Vagina (tissue), 2 donors: ENCODE data around the gene IZUMO4. TPM values are rescaled to one million over a fixed set of nuclear protein-coding genes. Genes with fewer than 3 reads are reported as not detected.

Experiments used
- DNase-seq, 2 donors: peaks; one replicate each; pipeline ENCODE4 v3.0.0-alpha.2; 2017; ENCODE audit errors: extremely low spot score in 2 of 2
- H3K27ac ChIP-seq: fragments of 200-600 bp; sonication (generic); one replicate; pipeline ENCODE4 v1.5.1; 2019
- H3K27me3 ChIP-seq: fragments of 200-600 bp; sonication (generic); one replicate; pipeline ENCODE4 v1.5.1; 2019
- H3K36me3 ChIP-seq, 2 donors: fragments of 200-600 bp; sonication (generic); one replicate each; pipeline ENCODE4 v1.5.1; 2017 to 2019
- H3K4me1 ChIP-seq: fragments of 200-600 bp; sonication (generic); one replicate; pipeline ENCODE4 v1.5.1; 2019
- H3K4me3 ChIP-seq, 2 donors: fragments of 200-600 bp; sonication (generic); 1 replicate in 1 of 2; 2 replicates in 1 of 2; pipeline ENCODE4 v1.5.1; 2016 to 2019
- H3K9me3 ChIP-seq: fragments of 200-600 bp; sonication (generic); one replicate; pipeline ENCODE4 v1.5.1; 2019
- CTCF ChIP-seq, 3 experiments: fragments of 450-650 bp in 2 of 3; fragments of 200-600 bp in 1 of 3; sonication (generic) in 1 of 3; IDR thresholded peaks; one replicate each; pipeline ENCODE4 v1.5.1; 2017 to 2019; ENCODE audit warnings: antibody characterized with exemption in 3 of 3, mild to moderate bottlenecking in 2 of 3, moderate library complexity in 2 of 3
- POLR2A ChIP-seq, 2 donors: fragments of 450-650 bp; IDR thresholded peaks; one replicate each; pipeline ENCODE4 v1.6.1; 2017; ENCODE audit warnings: antibody characterized with exemption in 2 of 2, mild to moderate bottlenecking in 2 of 2, moderate library complexity in 2 of 2
- POLR2AphosphoS5 ChIP-seq, 2 donors: sonication (generic); formaldehyde crosslinking; IDR thresholded peaks; one replicate each; pipeline ENCODE4 v1.9.0; 2017; ENCODE audit warnings: antibody characterized with exemption in 2 of 2, mild to moderate bottlenecking in 2 of 2, low read depth in 1 of 2; ENCODE audit not compliant: insufficient read depth in 1 of 2
- intact Hi-C: fragments of 100-400 bp; cut with DNase I; formaldehyde crosslinking; loops from one replicate; pipeline ENCODE4 v1.15.1; 2023
- total RNA-seq: library from RNA; depleted of rRNA; stranded (reverse); fragments of >200 nt; gene quantifications from one replicate; pipeline ENCODE4 v1.2.3, GENCODE V29; 2016

The IZUMO4 gene
- total RNA-seq, 1 donor from 2014 or later: 7.9 TPM

- intact Hi-C loops: no loop called here
- no peak overlapping the region for H3K27ac ChIP-seq
- peaks cover 0 to 61% of the 10 kb centered on the region in 2 donors for H3K36me3 ChIP-seq
- no peaks in the 10 kb centered on the region for H3K4me1 ChIP-seq
- TF ChIP-seq POLR2A (IDR thresholded peaks at IDR 0.05): no peak
- TF ChIP-seq CTCF (IDR thresholded peaks at IDR 0.05): no peak
- TF ChIP-seq POLR2AphosphoS5 (IDR thresholded peaks at IDR 0.05; ENCODE audit: insufficient read depth in 1 of 2, low read depth in 1 of 2): no peak
- no peaks in the 10 kb centered on the region for H3K9me3 ChIP-seq
- DNase-seq: no peak
- no peaks in the 10 kb centered on the region for H3K27me3 ChIP-seq
- H3K4me3 ChIP-seq: no peak overlapping the region
These were observed 39.0 kb downstream of the IZUMO4 start for GRCh38 chr19:2135474-2136402.

DNA sequence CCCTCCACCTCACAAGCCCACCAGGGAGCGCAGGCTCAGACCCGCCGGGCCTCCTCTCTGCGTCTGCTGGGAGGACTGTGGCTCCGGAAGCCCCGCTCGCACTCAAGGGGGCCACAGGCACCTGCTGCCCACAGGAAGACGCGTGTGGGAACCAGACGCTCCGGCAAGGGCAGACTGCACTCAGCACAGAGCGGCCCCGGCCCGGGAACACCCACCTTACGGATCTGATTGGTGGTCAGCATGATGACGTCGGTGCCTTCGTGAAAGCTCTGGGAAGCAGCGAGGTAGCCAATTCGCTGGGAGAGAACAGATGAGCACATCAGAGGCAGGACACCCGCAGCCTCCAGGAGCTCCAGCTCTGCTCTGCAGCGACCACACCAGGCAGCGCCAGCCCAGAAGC, 40.1 kb downstream of the IZUMO4 start:
- Histone ChIP-seq H3K4me1 (no peaks in the 10 kb centered on the region), H3K9me3 (no peaks in the 10 kb centered on the region), H3K27me3 (no peaks in the 10 kb centered on the region), H3K27ac (no peak overlapping the region), H3K36me3 (peaks cover 0 to 54% of the 10 kb centered on the region in 2 donors), H3K4me3 (no peak overlapping the region)
- intact Hi-C loops: no loop called here
- TF ChIP-seq POLR2AphosphoS5 (IDR thresholded peaks at IDR 0.05; ENCODE audit: insufficient read depth in 1 of 2, low read depth in 1 of 2) (no peak), POLR2A (IDR thresholded peaks at IDR 0.05) (no peak), CTCF (IDR thresholded peaks at IDR 0.05) (no peak)
- no peak for DNase-seq

DNA sequence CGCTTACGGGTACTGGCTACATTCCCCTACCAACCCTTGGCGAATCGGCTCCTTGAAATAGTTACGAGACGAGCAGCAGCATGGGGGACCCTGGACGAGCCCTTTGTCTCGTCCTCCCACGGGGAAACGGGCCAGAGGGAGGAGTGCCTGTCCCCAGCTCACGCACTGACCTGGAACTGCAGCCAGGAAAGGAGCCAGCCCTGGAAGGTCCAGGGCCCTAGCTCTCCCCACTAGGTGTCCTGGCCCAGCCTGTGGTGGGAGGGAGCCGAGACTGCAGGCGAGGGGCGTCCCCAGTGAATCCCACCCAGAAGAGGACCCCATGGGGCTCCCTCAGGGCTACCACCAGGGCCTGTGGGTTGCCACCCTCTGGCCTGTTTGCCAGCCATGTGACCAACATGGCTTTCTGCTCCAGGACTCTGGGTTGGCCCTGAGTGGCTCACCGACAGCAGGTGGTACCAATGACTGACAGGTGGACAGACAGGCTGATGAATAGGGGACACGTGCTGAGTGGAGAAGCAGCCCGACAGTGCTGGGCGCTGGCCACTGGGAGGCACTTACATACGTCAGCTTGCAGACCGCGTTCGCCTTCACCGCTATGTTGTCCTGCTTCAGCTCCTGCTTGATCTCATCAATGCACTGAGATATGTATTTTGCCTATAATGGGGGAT, 41.5 kb downstream of the IZUMO4 start:
- peak in 1 of 2 donors; percentile 90 for DNase-seq
- no peak overlapping the region for H3K4me3 ChIP-seq
- TF ChIP-seq POLR2A (IDR thresholded peaks at IDR 0.05) (no peak), CTCF (IDR thresholded peaks at IDR 0.05) (no peak), POLR2AphosphoS5 (IDR thresholded peaks at IDR 0.05; ENCODE audit: insufficient read depth in 1 of 2, low read depth in 1 of 2) (no peak)
- H3K36me3 ChIP-seq: peaks cover 0 to 45% of the 10 kb centered on the region in 2 donors
- intact Hi-C loops: no loop called here
- no peaks in the 10 kb centered on the region for H3K27me3 ChIP-seq
- H3K9me3 ChIP-seq: no peaks in the 10 kb centered on the region
- no peak overlapping the region for H3K27ac ChIP-seq
- H3K4me1 ChIP-seq: no peaks in the 10 kb centered on the region

DNA sequence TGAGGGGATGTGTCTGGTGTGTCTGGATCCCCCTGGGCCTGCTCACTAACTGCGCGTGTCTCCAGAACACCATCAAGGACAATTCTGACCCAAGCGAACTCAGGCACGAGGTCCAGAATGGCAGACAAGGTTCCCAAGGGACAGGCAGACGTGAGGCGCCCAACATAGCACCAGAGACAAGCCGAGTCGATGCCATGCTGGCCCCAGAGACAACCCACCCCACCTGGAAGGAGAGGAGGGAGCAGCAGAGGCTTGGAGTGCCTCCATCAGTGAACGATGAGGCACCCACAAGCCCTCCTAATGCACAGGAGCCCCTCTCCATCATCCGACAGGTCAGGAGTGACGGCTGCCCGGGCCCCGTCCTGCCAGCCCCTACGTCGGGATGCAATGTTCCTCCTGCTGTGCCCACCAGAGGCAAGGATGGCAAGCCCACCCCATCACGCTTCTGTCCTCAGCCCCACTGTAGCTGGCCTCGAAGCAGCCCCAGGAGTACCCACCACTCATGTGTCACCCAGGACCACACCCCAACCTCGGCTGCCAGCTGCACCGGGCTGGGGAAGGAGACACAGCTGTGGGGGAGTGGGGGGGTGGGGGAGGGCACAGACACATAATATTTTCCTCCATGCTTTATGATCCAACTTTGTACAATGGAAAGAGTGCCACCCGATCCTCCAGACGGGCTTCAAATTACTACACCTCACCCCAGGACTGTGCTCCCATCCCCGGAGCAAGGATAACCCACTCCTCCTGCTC, 42.8 kb downstream of the IZUMO4 start:
- no peak for TF ChIP-seq POLR2A (IDR thresholded peaks at IDR 0.05)
- TF ChIP-seq POLR2AphosphoS5 (IDR thresholded peaks at IDR 0.05; ENCODE audit: insufficient read depth in 1 of 2, low read depth in 1 of 2): no peak
- TF ChIP-seq CTCF (IDR thresholded peaks at IDR 0.05): no peak
- intact Hi-C loops: no loop called here
- peaks cover 0 to 38% of the 10 kb centered on the region in 2 donors for H3K36me3 ChIP-seq

More for the DNA sequence above, 42.8 kb downstream of the IZUMO4 start:
- Histone ChIP-seq H3K27ac (no peak overlapping the region), H3K4me1 (peaks cover 5% of the 10 kb centered on the region), H3K9me3 (no peaks in the 10 kb centered on the region), H3K4me3 (no peak overlapping the region), H3K27me3 (no peaks in the 10 kb centered on the region)
- DNase-seq: no peak
